Adrenal gland (tissue), 5 donors: ENCODE measurements around the gene ERF.

ENCODE experiments used
- CTCF ChIP-seq, 6 experiments: fragments of 450-650 bp in 4 of 6; fragments of 200-600 bp in 2 of 6; sonication (generic) in 1 of 6; IDR thresholded peaks; 1 replicate in 5 of 6; 2 replicates in 1 of 6; pipeline versions ENCODE4 v1.5.1 to v1.8.0; 2016 to 2021; ENCODE audit warnings: antibody characterized with exemption in 6 of 6, mild to moderate bottlenecking in 2 of 6, moderate library complexity in 1 of 6
- POLR2A ChIP-seq, 2 donors: fragments of 450-650 bp; IDR thresholded peaks; one replicate each; pipeline ENCODE4 v1.6.1; 2017; ENCODE audit warnings: antibody characterized with exemption in 2 of 2, mild to moderate bottlenecking in 2 of 2, moderate library complexity in 1 of 2
- donor health status: DM: no; HTN: no; CAD: no.

- TF ChIP-seq CTCF (IDR thresholded peaks at IDR 0.05) (no peak), POLR2A (IDR thresholded peaks at IDR 0.05) (no peak)
Observed at GRCh38 chr19:42220751-42221097, 34.2 kb downstream of the ERF start.
